Measurements from ENCODE around the gene ACTMAP. TPM values are rescaled to one million over a fixed set of nuclear protein-coding genes. Genes with fewer than 3 reads are reported as not detected.
"Not testable (repeated sequence)": the region's sequence is repeated elsewhere in the genome, so short reads cannot be mapped to it uniquely, and the experiment has no call there.

ACTMAP gene
- total RNA-seq, 1 donor from 2014 or later = 2.2 TPM

DNA sequence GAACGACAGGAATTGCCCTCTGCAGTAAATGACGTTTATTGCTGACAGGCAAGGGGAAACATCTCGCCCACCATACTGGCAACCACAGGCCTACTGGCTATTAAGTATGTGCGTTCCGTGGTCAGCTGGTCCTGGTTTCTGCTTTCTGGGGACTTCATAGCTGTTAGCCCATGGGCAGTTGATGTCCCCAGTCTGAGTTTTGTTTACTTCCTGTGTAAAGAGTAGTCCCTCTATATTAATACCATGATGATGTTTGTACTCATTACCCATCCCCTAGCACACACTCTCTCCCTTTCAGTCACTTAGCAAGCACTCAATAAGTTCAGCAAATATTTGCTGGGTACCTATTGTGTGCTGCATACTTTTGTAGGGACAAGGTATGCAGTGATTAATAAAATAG lies 18.6 kb upstream of the ACTMAP start:
- no peaks in the 10 kb centered on the region for H3K27me3 ChIP-seq
- no peak for TF ChIP-seq POLR2AphosphoS5 (IDR thresholded peaks at IDR 0.05; ENCODE audit: insufficient read depth in 1 of 2, low read depth in 1 of 2)
- TF ChIP-seq, protein P1, sequence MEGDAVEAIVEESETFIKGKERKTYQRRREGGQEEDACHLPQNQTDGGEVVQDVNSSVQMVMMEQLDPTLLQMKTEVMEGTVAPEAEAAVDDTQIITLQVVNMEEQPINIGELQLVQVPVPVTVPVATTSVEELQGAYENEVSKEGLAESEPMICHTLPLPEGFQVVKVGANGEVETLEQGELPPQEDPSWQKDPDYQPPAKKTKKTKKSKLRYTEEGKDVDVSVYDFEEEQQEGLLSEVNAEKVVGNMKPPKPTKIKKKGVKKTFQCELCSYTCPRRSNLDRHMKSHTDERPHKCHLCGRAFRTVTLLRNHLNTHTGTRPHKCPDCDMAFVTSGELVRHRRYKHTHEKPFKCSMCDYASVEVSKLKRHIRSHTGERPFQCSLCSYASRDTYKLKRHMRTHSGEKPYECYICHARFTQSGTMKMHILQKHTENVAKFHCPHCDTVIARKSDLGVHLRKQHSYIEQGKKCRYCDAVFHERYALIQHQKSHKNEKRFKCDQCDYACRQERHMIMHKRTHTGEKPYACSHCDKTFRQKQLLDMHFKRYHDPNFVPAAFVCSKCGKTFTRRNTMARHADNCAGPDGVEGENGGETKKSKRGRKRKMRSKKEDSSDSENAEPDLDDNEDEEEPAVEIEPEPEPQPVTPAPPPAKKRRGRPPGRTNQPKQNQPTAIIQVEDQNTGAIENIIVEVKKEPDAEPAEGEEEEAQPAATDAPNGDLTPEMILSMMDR (IDR thresholded peaks at IDR 0.05) = no peak
- no peak for TF ChIP-seq POLR2A (IDR thresholded peaks at IDR 0.05)
- H3K4me1 ChIP-seq = no peaks in the 10 kb centered on the region
- no peaks in the 10 kb centered on the region for H3K9me3 ChIP-seq
- H3K27ac ChIP-seq = no peak overlapping the region
- DNase-seq (ENCODE audit: extremely low spot score in 2 of 2) = no peak
- intact Hi-C loops (cut with DNase I) = no loop called here
- peaks cover 0 to 31% of the 10 kb centered on the region in 2 donors for H3K36me3 ChIP-seq
- no peak overlapping the region for H3K4me3 ChIP-seq

DNA sequence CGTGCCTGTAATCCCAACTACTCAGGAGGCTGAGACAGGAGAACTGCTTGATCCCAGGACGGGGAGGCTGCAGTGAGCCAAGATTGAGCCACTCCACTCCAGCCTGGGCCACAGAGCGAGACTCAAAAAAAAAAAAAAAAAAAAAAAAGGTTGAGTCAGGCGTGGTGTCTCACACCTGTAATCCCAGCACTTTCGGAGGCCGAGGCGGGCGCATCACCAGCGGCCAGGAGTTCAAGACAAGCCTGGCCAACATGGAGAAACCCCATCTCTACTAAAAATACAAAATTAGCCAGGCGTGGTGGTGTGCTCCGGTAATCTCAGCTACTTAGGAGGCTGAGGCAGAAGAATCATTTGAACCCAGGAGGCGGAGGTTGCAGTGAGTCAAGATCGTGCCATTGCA lies 16.1 kb upstream of the ACTMAP start:
- H3K4me1 ChIP-seq; H3K9me3 ChIP-seq; H3K27ac ChIP-seq; DNase-seq (ENCODE audit: extremely low spot score in 2 of 2); H3K4me3 ChIP-seq; intact Hi-C loops (cut with DNase I); H3K27me3 ChIP-seq: not testable (repeated sequence)
- H3K36me3 ChIP-seq = peaks cover 0 to 56% of the 10 kb centered on the region in 2 donors

DNA sequence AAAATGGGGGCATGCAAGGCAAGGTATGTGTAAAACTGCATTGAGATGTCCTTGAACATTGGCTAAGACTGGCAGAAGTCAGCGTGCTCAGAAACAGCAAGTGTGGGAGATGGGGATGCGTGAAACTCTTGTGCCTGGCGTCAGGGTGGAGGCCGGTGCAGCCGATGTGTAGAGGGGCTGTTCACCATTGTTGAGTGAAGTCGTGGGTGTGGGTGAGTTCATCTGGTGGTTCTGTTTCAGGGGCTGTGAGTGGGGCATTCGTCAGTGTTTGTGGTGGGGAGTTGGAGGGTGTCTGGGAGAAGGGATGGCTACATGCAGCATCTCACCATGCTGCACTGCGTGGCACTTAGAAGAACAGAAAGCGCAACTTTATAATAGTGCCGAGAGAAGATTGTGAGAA lies 13.7 kb upstream of the ACTMAP start:
- Histone ChIP-seq H3K9me3 (no peaks in the 10 kb centered on the region), H3K36me3 (peaks cover 0 to 80% of the 10 kb centered on the region in 2 donors), H3K4me3 (no peak overlapping the region), H3K27me3 (no peaks in the 10 kb centered on the region), H3K4me1 (no peaks in the 10 kb centered on the region), H3K27ac (no peak overlapping the region)
- intact Hi-C loops (cut with DNase I) = no loop called here
- no peak for DNase-seq (ENCODE audit: extremely low spot score in 2 of 2)
- TF ChIP-seq, protein P1 (IDR thresholded peaks at IDR 0.05) = no peak
- TF ChIP-seq POLR2A (IDR thresholded peaks at IDR 0.05) = no peak
- TF ChIP-seq POLR2AphosphoS5 (IDR thresholded peaks at IDR 0.05; ENCODE audit: insufficient read depth in 1 of 2, low read depth in 1 of 2) = no peak

- H3K36me3 ChIP-seq = peaks cover 0 to 84% of the 10 kb centered on the region in 2 donors
- no peaks in the 10 kb centered on the region for H3K4me1 ChIP-seq
- no peaks in the 10 kb centered on the region for H3K9me3 ChIP-seq
- H3K27me3 ChIP-seq = no peaks in the 10 kb centered on the region
- TF ChIP-seq POLR2A (IDR thresholded peaks at IDR 0.05) (no peak), POLR2AphosphoS5 (IDR thresholded peaks at IDR 0.05; ENCODE audit: insufficient read depth in 1 of 2, low read depth in 1 of 2) (no peak)
- TF ChIP-seq, protein P1 (IDR thresholded peaks at IDR 0.05) = no peak
- H3K27ac ChIP-seq = no peak overlapping the region
- no peak for DNase-seq (ENCODE audit: extremely low spot score in 2 of 2)
- intact Hi-C loops (cut with DNase I) = no loop called here
- no peak overlapping the region for H3K4me3 ChIP-seq
These were observed 13.2 kb upstream of the ACTMAP start for GRCh38 chr19:40763526-40763925.

- Histone ChIP-seq H3K27ac (no peak overlapping the region), H3K4me1 (no peaks in the 10 kb centered on the region), H3K4me3 (no peak overlapping the region), H3K9me3 (no peaks in the 10 kb centered on the region), H3K27me3 (no peaks in the 10 kb centered on the region), H3K36me3 (peaks cover 0 to 90% of the 10 kb centered on the region in 2 donors)
- no peak for DNase-seq (ENCODE audit: extremely low spot score in 2 of 2)
- TF ChIP-seq POLR2AphosphoS5 (IDR thresholded peaks at IDR 0.05; ENCODE audit: insufficient read depth in 1 of 2, low read depth in 1 of 2) = no peak
- TF ChIP-seq, protein P1 (IDR thresholded peaks at IDR 0.05) = no peak
- no peak for TF ChIP-seq POLR2A (IDR thresholded peaks at IDR 0.05)
- intact Hi-C loops (cut with DNase I) = no loop called here
These were observed 12.6 kb upstream of the ACTMAP start for GRCh38 chr19:40762754-40763470.

Measured in vagina (tissue), 2 donors.